HepG2 (cell line): ENCODE data around the gene AHCYL1.

Source experiments
- CCAR2 ChIP-seq: fragments of 200-400 bp; formaldehyde crosslinking; optimal IDR thresholded peaks from 2 replicates; pipeline ENCODE3; 2018; ENCODE audit warnings: low read depth, mild to moderate bottlenecking, low read length, moderate library complexity
- EP300 ChIP-seq, 3 experiments: sonication (generic) in 1 of 3; formaldehyde crosslinking in 1 of 3; IDR thresholded peaks; 2 replicates each; pipeline versions ENCODE4 v1.5.1 to v1.6.1; 2011 to 2020; ENCODE audit warnings: low read depth in 2 of 3, low read length in 2 of 3, borderline replicate concordance in 1 of 3, improper control_type of control experiment in 1 of 3, mild to moderate bottlenecking in 1 of 3, missing genetic modification reagents in 1 of 3, moderate library complexity in 1 of 3
- GABPA ChIP-seq, 2 experiments: IDR thresholded peaks; 2 replicates each; pipeline ENCODE4 v1.6.1; 2011 to 2016; ENCODE audit warnings: low read depth in 2 of 2, low read length in 1 of 2, missing biosample characterization in 1 of 2, missing genetic modification characterization in 1 of 2
- GATA4 ChIP-seq: sonication (generic); IDR thresholded peaks from 2 replicates; pipeline ENCODE4 v1.6.1; 2016; ENCODE audit warnings: antibody characterized with exemption, low read depth, borderline replicate concordance
- MTA1 ChIP-seq: sonication (generic); formaldehyde crosslinking; IDR thresholded peaks from 2 replicates; pipeline ENCODE4 v1.4.0; 2020; ENCODE audit warnings: missing genetic modification reagents, mild to moderate bottlenecking, borderline replicate concordance
- SP1 ChIP-seq, 2 experiments: fragments of 450-650 bp in 1 of 2; sonication (generic) in 1 of 2; formaldehyde crosslinking in 1 of 2; IDR thresholded peaks; 2 replicates each; pipeline versions ENCODE4 v1.4.0 to v1.6.1; 2016 to 2020; ENCODE audit warnings: missing genetic modification reagents in 1 of 2
- TAF1 ChIP-seq: sonication (generic); formaldehyde crosslinking; IDR thresholded peaks from 2 replicates; pipeline ENCODE4 v1.4.0; 2020; ENCODE audit warnings: missing genetic modification reagents
- TCF7L2 ChIP-seq: IDR thresholded peaks from 2 replicates; pipeline ENCODE4 v1.6.1; 2011; ENCODE audit warnings: mild to moderate bottlenecking, low read depth, low read length, moderate library complexity
- TEAD2 ChIP-seq: sonication (generic); formaldehyde crosslinking; IDR thresholded peaks from 2 replicates; pipeline ENCODE4 v1.9.0; 2021; ENCODE audit warnings: missing genetic modification reagents
- TF ChIP-seq, protein P1 (sequence below): sonication (generic); formaldehyde crosslinking; IDR thresholded peaks from 2 replicates; pipeline ENCODE4 v1.4.0; 2020; ENCODE audit warnings: missing genetic modification reagents

DNA sequence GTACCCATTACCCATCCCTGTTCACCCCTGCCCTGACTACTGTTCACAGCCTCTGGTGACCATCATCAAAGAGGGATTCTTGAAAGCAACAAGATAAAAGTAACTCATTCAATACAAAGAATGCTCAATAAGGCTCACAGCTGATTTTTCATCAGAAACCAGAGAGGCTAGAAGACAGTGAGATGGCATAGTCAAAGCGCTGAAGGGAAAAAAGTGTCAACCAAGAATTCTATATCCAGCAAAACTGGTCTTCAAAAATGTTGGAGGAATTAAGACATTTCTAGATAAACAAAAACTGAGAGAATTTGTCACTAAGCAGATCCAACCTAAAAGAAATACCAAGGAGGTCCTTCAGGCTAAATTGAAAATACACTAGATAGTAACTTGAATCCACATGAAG lies 46.8 kb upstream of the AHCYL1 start:
- TF ChIP-seq TEAD2 (CRISPR knock-in tag): no peak
- no peak for TF ChIP-seq TCF7L2
- TF ChIP-seq, protein P1, sequence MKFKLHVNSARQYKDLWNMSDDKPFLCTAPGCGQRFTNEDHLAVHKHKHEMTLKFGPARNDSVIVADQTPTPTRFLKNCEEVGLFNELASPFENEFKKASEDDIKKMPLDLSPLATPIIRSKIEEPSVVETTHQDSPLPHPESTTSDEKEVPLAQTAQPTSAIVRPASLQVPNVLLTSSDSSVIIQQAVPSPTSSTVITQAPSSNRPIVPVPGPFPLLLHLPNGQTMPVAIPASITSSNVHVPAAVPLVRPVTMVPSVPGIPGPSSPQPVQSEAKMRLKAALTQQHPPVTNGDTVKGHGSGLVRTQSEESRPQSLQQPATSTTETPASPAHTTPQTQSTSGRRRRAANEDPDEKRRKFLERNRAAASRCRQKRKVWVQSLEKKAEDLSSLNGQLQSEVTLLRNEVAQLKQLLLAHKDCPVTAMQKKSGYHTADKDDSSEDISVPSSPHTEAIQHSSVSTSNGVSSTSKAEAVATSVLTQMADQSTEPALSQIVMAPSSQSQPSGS (CRISPR knock-in tag): no peak
- TF ChIP-seq TAF1 (CRISPR knock-in tag): no peak
- TF ChIP-seq MTA1: no peak
- no peak for TF ChIP-seq GATA4
- TF ChIP-seq EP300 (IDR thresholded peaks at IDR 0.05; ENCODE audit: low read depth in 2 of 2, low read length in 2 of 2): no peak
- no peak for TF ChIP-seq EP300 (CRISPR knock-in tag; IDR thresholded peaks at IDR 0.05; ENCODE audit: borderline replicate concordance)
- TF ChIP-seq GABPA (IDR thresholded peaks at IDR 0.05; ENCODE audit: low read depth, low read length): no peak
- no peak for TF ChIP-seq GABPA (CRISPR knock-in tag; IDR thresholded peaks at IDR 0.05; ENCODE audit: low read depth)
- no peak for TF ChIP-seq SP1 (IDR thresholded peaks at IDR 0.05)
- no peak for TF ChIP-seq SP1 (CRISPR knock-in tag; IDR thresholded peaks at IDR 0.05)
- no peak for TF ChIP-seq CCAR2
